K562 (cell line): Measurements from ENCODE around the gene CEACAM18. TPM values are rescaled to one million over a fixed set of nuclear protein-coding genes. Genes with fewer than 3 reads are reported as not detected.

Experiments
- ATAC-seq: fragments of 200-7000 bp; cut with Tn5 transposase; 3 replicates; pipeline ENCODE4 v1.9.1; 2020; ENCODE audit warnings: moderate library complexity
- BruUV-seq: library from RNA; stranded (reverse); fragments of 400-500 nt; replicated peaks from 2 replicates; lab custom pipeline; 2021; lab: Mats Ljungman, UMichigan
- CTCF ChIA-PET: fragments of 300-600 bp; formaldehyde crosslinking; extraction: SDS; loops from one replicate; lab custom pipeline; 2021; ENCODE audit warnings: low intra/inter-chr PET ratio; lab: Yijun Ruan, JAX
- POLR2A ChIA-PET: fragments of 300-600, 350-650 bp; sonication (Branson Sonifier 250); formaldehyde crosslinking; extraction: SDS; loops from one replicate; lab custom pipeline; 2021; ENCODE audit warnings: antibody characterized with exemption, inconsistent platforms; lab: Yijun Ruan, JAX
- DNase-seq, 4 experiments: peaks; one replicate each; pipeline versions ENCODE4 v3.0.0 to v3.0.0-alpha.2; 2011 to 2018; ENCODE audit warnings: low spot score in 3 of 4, mixed read lengths in 3 of 4; ENCODE audit errors: extremely low read depth in 1 of 4
- FAIRE-seq: peaks from 2 replicates; lab custom pipeline; 2011; peaks lifted over from hg19 to GRCh38; lab: Jason Lieb, UNC
- H2AFZ ChIP-seq: 2 replicates; pipeline ENCODE4 v1.6.0; 2011; ENCODE audit warnings: low read depth, low read length, control low read depth, inconsistent platforms
- H3K27ac ChIP-seq: fragments of 200-600 bp; 3 replicates; pipeline ENCODE4 v1.8.0; 2011; ENCODE audit warnings: low read depth, mild to moderate bottlenecking, control low read depth, inconsistent platforms, low read length, moderate library complexity, mixed read lengths; ENCODE audit errors: extremely low read depth
- H3K27me3 ChIP-seq, 2 experiments: fragments of 300-600 bp in 1 of 2; 2 replicates in 1 of 2; 3 replicates in 1 of 2; pipeline versions ENCODE4 v1.6.0 to v1.8.0; 2011; ENCODE audit warnings: inconsistent platforms in 2 of 2, low read length in 2 of 2, mild to moderate bottlenecking in 1 of 2, mixed read lengths in 1 of 2, moderate library complexity in 1 of 2; ENCODE audit not compliant: control insufficient read depth in 2 of 2, insufficient read depth in 2 of 2
- H3K36me3 ChIP-seq: fragments of 300-600 bp; 3 replicates; pipeline ENCODE4 v1.8.0; 2011; ENCODE audit warnings: mild to moderate bottlenecking, low read length, inconsistent platforms; ENCODE audit not compliant: control insufficient read depth, insufficient read depth
- H3K4me1 ChIP-seq, 2 experiments: fragments of 200-600 bp in 1 of 2; replicated peaks in 1 of 2; 2 replicates in 1 of 2; 3 replicates in 1 of 2; pipeline versions ENCODE4 v1.5.1 to v1.8.0; 2011; ENCODE audit warnings: inconsistent platforms in 2 of 2, low read length in 2 of 2, mild to moderate bottlenecking in 1 of 2, mixed read lengths in 1 of 2, moderate library complexity in 1 of 2; ENCODE audit not compliant: control insufficient read depth in 2 of 2, insufficient read depth in 2 of 2
- H3K4me2 ChIP-seq: 2 replicates; pipeline ENCODE4 v1.6.1; 2011; ENCODE audit warnings: low read length, control low read depth, inconsistent platforms, mixed read lengths; ENCODE audit not compliant: insufficient read depth
- H3K4me3 ChIP-seq: fragments of 200-600 bp; sonication (generic), shearing (Covaris generic); 2 replicates; pipeline ENCODE4 v1.5.1; 2016; ENCODE audit warnings: control low read depth, inconsistent platforms
- H3K79me2 ChIP-seq: fragments of 200-600 bp; 3 replicates; pipeline ENCODE4 v1.8.0; 2011; ENCODE audit warnings: low read length, inconsistent platforms; ENCODE audit not compliant: control insufficient read depth, insufficient read depth
- H3K9ac ChIP-seq, 2 experiments: 2 replicates each; pipeline versions ENCODE4 v1.6.0 to v1.6.1; 2011; ENCODE audit warnings: low read depth in 2 of 2, low read length in 2 of 2, control low read depth in 1 of 2, inconsistent platforms in 1 of 2, mild to moderate bottlenecking in 1 of 2, mixed read lengths in 1 of 2; ENCODE audit not compliant: insufficient read depth in 1 of 2
- H3K9me1 ChIP-seq: one replicate; pipeline ENCODE4 v1.6.0; 2011; ENCODE audit warnings: inconsistent platforms, mild to moderate bottlenecking, low read length, moderate library complexity; ENCODE audit not compliant: control insufficient read depth, insufficient read depth
- H3K9me3 ChIP-seq: replicated peaks from 2 replicates; pipeline ENCODE4 v1.5.1; 2011; ENCODE audit warnings: low read depth, low read length, inconsistent platforms; ENCODE audit not compliant: control insufficient read depth, insufficient read depth
- H4K20me1 ChIP-seq: replicated peaks from 2 replicates; pipeline ENCODE4 v1.6.1; 2011; ENCODE audit warnings: low read length, inconsistent platforms, mixed read lengths; ENCODE audit not compliant: control insufficient read depth, insufficient read depth
- ELF1 ChIP-seq: fragments of 200-800 bp; sonication (Bioruptor generic); IDR thresholded peaks from 2 replicates; pipeline ENCODE4 v1.6.1; 2016; ENCODE audit warnings: missing genetic modification characterization, missing compliant biosample characterization
- FOXA3 ChIP-seq, 2 experiments: fragments of 450-650 bp in 1 of 2; sonication (generic) in 1 of 2; formaldehyde crosslinking; IDR thresholded peaks in 1 of 2; conservative IDR thresholded peaks in 1 of 2; 2 replicates each; pipeline versions ENCODE4 v1.4.0 to v1.8.0; 2020 to 2022; ENCODE audit warnings: mild to moderate bottlenecking in 2 of 2, missing genetic modification reagents in 1 of 2
- KAT7 ChIP-seq: sonication (generic); formaldehyde crosslinking; IDR thresholded peaks from 2 replicates; pipeline ENCODE4 v1.8.0; 2022; ENCODE audit warnings: missing genetic modification reagents, mild to moderate bottlenecking, borderline replicate concordance
- NFXL1 ChIP-seq: fragments of 450-650 bp; formaldehyde crosslinking; IDR thresholded peaks from 2 replicates; pipeline ENCODE4 v1.4.0; 2021; ENCODE audit warnings: mild to moderate bottlenecking
- PHF21A ChIP-seq: fragments of 450-650 bp; IDR thresholded peaks from 2 replicates; pipeline ENCODE4 v1.6.1; 2017; ENCODE audit warnings: low read depth, borderline replicate concordance
- POLR3G ChIP-seq: IDR thresholded peaks from 2 replicates; pipeline ENCODE4 v1.6.1; 2011; ENCODE audit not compliant: insufficient read length, insufficient replicate concordance; ENCODE audit errors: extremely low read depth
- RREB1 ChIP-seq: fragments of 250-450 bp; sonication (Bioruptor Pico); IDR thresholded peaks from 2 replicates; pipeline ENCODE4 v1.4.0; 2020
- ZBTB17 ChIP-seq: fragments of 450-650 bp; formaldehyde crosslinking; IDR thresholded peaks from 2 replicates; pipeline ENCODE4 v1.4.0; 2020; ENCODE audit warnings: mild to moderate bottlenecking
- ZNF592 ChIP-seq: fragments of 450-650 bp; IDR thresholded peaks from 2 replicates; pipeline ENCODE4 v1.6.1; 2017; ENCODE audit warnings: antibody characterized with exemption, mild to moderate bottlenecking
- WGBS: fragments of 100-300 bp; shearing (Covaris generic); methylation state at CpG from one replicate; pipeline ENCODE4 v1.1.6; 2016; ENCODE audit warnings: low coverage, mixed read lengths; ENCODE audit not compliant: insufficient coverage; ENCODE audit errors: missing lambda C conversion rate; 5-methylcytosine and 5-hydroxymethylcytosine counted together
- in situ Hi-C: fragments of 300-500 bp; cut with MboI; formaldehyde crosslinking; loops from 4 replicates; pipeline ENCODE4 v1.15.0; 2018; ENCODE audit warnings: inconsistent platforms, mixed read lengths
- intact Hi-C: fragments of 100-400 bp; cut with micrococcal nuclease; formaldehyde crosslinking; loops from 2 replicates; pipeline ENCODE4 v1.14.2; 2022
- polyA plus RNA-seq, 8 experiments: library from polyadenylated mRNA; depleted of rRNA in 4 of 8; stranded (reverse) in 5 of 8; unstranded in 3 of 8; fragments of >200 nt; fragmentation: Nextera tagmentation in 2 of 8; fragmentation: Illumina TruSeq in 1 of 8; extraction: Ambion mirVana in 2 of 8; extraction: Trizol in 1 of 8; gene quantifications; 2 replicates each; pipeline versions ENCODE4 v1.2.1 to v1.2.3, GENCODE V29; 2011 to 2014; ENCODE audit warnings: inconsistent platforms in 1 of 8, missing spikeins in 1 of 8
- total RNA-seq, 7 experiments: library from RNA; depleted of rRNA in 6 of 7; stranded (reverse); fragments of >200 nt in 6 of 7; fragmentation: Illumina TruSeq in 2 of 7; extraction: Trizol in 2 of 7; gene quantifications; 2 replicates each; pipeline versions ENCODE4 v1.2.1 to v1.2.3, GENCODE V29; 2011 to 2021; ENCODE audit warnings: low replicate concordance in 1 of 7

Gene CEACAM18
- total and polyA plus RNA-seq, 9 of the 15 experiments (the other 6 are each of a cell fraction or from before 2014, with no cell fraction given), result 0.08 to 0.24 (median 0.15) TPM; not detected in 3

- Histone ChIP-seq H3K9me3 (no peaks in the 10 kb centered on the region; the same call in 1 of the 2 replicates), H4K20me1 (no peaks in the 10 kb centered on the region), H3K79me2 (peaks cover 24% of the 10 kb centered on the region), H2AFZ (peak overlapping the region; percentile 45; the same call in 1 of the 2 replicates), H3K27me3 (no peaks in the 10 kb centered on the region; a peak in 1 of 5 replicates), H3K4me3 (no peak overlapping the region), H3K27ac (peak overlapping the region; percentile 18; the same call in 1 of the 3 replicates), H3K4me2 (peak overlapping the region; percentile 61), H3K36me3 (no peaks in the 10 kb centered on the region), H3K4me1 (peaks cover 33 to 36% of the 10 kb centered on the region in 2 experiments), H3K9me1 (no peaks in the 10 kb centered on the region), H3K9ac (peak overlapping the region in 1 of 2 experiments; percentile 60; a peak in 1 of 4 replicates)
- 79% methylated on average over 4 of the region's 4 CpGs for WGBS
- FAIRE-seq, result no peak
- no TSS peak for BruUV-seq
- ATAC-seq, result no peak
- intact Hi-C loops, result no loop called here
- no peak for DNase-seq
- CTCF ChIA-PET, result no interaction called here
- in situ Hi-C loops, result no loop called here
- POLR2A ChIA-PET, result interaction anchor here (2.4 kb wide), 1 partner anchor 8 kb away, joined by 12 read pairs; no protein-coding TSS in a partner anchor
- TF ChIP-seq KAT7 (CRISPR knock-in tag) (0 out of 2 replicates have a peak, but pooled peaks have one; percentile 46), RREB1 (no peak), ZNF592 (peak; percentile 60), NFXL1 (CRISPR knock-in tag) (no peak), ZBTB17 (CRISPR knock-in tag) (0 out of 2 replicates have a peak, but pooled peaks have one; percentile 12), FOXA3 (CRISPR knock-in tag; conservative IDR thresholded peaks at IDR 0.05 in 1 of 2, IDR thresholded peaks at IDR 0.05 in 1 of 2) (no peak), ELF1 (tag) (no peak), PHF21A (no peak), POLR3G (no peak)
Observed at GRCh38 chr19:51539821-51540366, 61.6 kb downstream of the CEACAM18 start.
